Naive B cell (primary cell): Measurements from ENCODE around the gene ESPN. TPM values are rescaled to one million over a fixed set of nuclear protein-coding genes. Genes with fewer than 3 reads are reported as not detected.
"Not testable (repeated sequence)": the region's sequence is repeated elsewhere in the genome, so short reads cannot be mapped to it uniquely, and the experiment has no call there.

Experiments used
- ATAC-seq, 2 donors: fragments of 150-1000 bp; cut with Tn5 transposase; 2 replicates each; pipeline ENCODE4 v1.10.0; 2021; ENCODE audit warnings: low read depth in 2 of 2, mild to moderate bottlenecking in 2 of 2, moderate library complexity in 2 of 2
- DNase-seq: peaks from one replicate; pipeline ENCODE4 v3.0.0; 2022
- H3K27ac Mint-ChIP-seq, 6 donors: one replicate each; pipeline ENCODE4 v1.8.0; 2020 to 2022; ENCODE audit warnings: mild to moderate bottlenecking in 6 of 6, mixed read lengths in 6 of 6, moderate library complexity in 5 of 6, inconsistent platforms in 2 of 6
- H3K27me3 Mint-ChIP-seq, 3 donors: one replicate each; pipeline ENCODE4 v1.8.0; 2021 to 2022; ENCODE audit warnings: mixed read lengths in 3 of 3, mild to moderate bottlenecking in 1 of 3
- H3K36me3 Mint-ChIP-seq, 2 donors: one replicate each; pipeline ENCODE4 v1.8.0; 2020 to 2022; ENCODE audit warnings: mixed read lengths in 2 of 2, inconsistent platforms in 1 of 2, mild to moderate bottlenecking in 1 of 2
- H3K4me1 Mint-ChIP-seq, 3 donors: one replicate each; pipeline ENCODE4 v1.8.0; 2020 to 2022; ENCODE audit warnings: mixed read lengths in 3 of 3, inconsistent platforms in 1 of 3, mild to moderate bottlenecking in 1 of 3, moderate library complexity in 1 of 3
- H3K4me3 Mint-ChIP-seq, 8 donors: one replicate each; pipeline ENCODE4 v1.8.0; 2020 to 2022; ENCODE audit warnings: mild to moderate bottlenecking in 8 of 8, mixed read lengths in 8 of 8, moderate library complexity in 8 of 8, inconsistent platforms in 2 of 8
- H3K9me3 Mint-ChIP-seq, 7 donors: one replicate each; pipeline ENCODE4 v1.8.0; 2020 to 2022; ENCODE audit warnings: mixed read lengths in 7 of 7, mild to moderate bottlenecking in 5 of 7, inconsistent platforms in 2 of 7, moderate library complexity in 1 of 7
- polyA plus RNA-seq, 6 donors: library from polyadenylated mRNA; unstranded; fragments of 300-500 nt; fragmentation: Illumina TruSeq; gene quantifications; one replicate each; pipeline ENCODE4 v1.2.3, GENCODE V29; 2021; ENCODE audit warnings: low read depth in 6 of 6

The ESPN gene
- polyA plus RNA-seq, 6 donors from 2014 or later: not detected

- H3K9me3 Mint-ChIP-seq, H3K36me3 Mint-ChIP-seq, ATAC-seq, DNase-seq: not testable (repeated sequence)
- H3K27ac Mint-ChIP-seq: peak overlapping the region in 2 of 6 donors; percentile 33 to 64
- H3K4me3 Mint-ChIP-seq: peak overlapping the region; percentile 53 to 92 (median 82)
- H3K27me3 Mint-ChIP-seq: peaks cover 6 to 25% (median 9%) of the 10 kb centered on the region in 3 donors
- H3K4me1 Mint-ChIP-seq: peaks cover 7 to 21% (median 14%) of the 10 kb centered on the region in 3 donors
Observed at GRCh38 chr1:6395130-6395529, 29.4 kb upstream of the ESPN start.

- peaks cover 5 to 22% (median 9%) of the 10 kb centered on the region in 3 donors for H3K27me3 Mint-ChIP-seq
- DNase-seq, H3K36me3 Mint-ChIP-seq, ATAC-seq, H3K4me3 Mint-ChIP-seq, H3K9me3 Mint-ChIP-seq, H3K27ac Mint-ChIP-seq: not testable (repeated sequence)
- peaks cover 7 to 21% (median 14%) of the 10 kb centered on the region in 3 donors for H3K4me1 Mint-ChIP-seq
Observed at GRCh38 chr1:6395781-6396244, 28.8 kb upstream of the ESPN start.

GRCh38 chr1:6396998-6397397 is 27.6 kb upstream of the ESPN start:
- Mint-ChIP-seq H3K4me1 (peaks cover 7 to 21% (median 14%) of the 10 kb centered on the region in 3 donors), H3K36me3 (peaks cover 0 to 5% of the 10 kb centered on the region in 2 donors), H3K4me3 (peak overlapping the region in 1 of 8 donors; percentile 72), H3K9me3 (no peaks in the 10 kb centered on the region), H3K27me3 (peaks cover 9 to 26% (median 9%) of the 10 kb centered on the region in 3 donors), H3K27ac (peak overlapping the region in 2 of 6 donors; percentile 57 to 85)
- ATAC-seq (no peak), DNase-seq (no peak)

- Mint-ChIP-seq H3K27me3 (peaks cover 7 to 23% (median 9%) of the 10 kb centered on the region in 3 donors), H3K36me3 (peaks cover 0 to 5% of the 10 kb centered on the region in 2 donors), H3K4me3 (no peak overlapping the region), H3K9me3 (no peaks in the 10 kb centered on the region), H3K4me1 (peaks cover 7 to 15% (median 8%) of the 10 kb centered on the region in 3 donors), H3K27ac (peak overlapping the region in 1 of 6 donors; percentile 52)
- ATAC-seq (no peak), DNase-seq (no peak)
Observed at GRCh38 chr1:6397844-6398441, 26.6 kb upstream of the ESPN start.

- no peak for ATAC-seq
- Mint-ChIP-seq H3K27ac (no peak overlapping the region), H3K27me3 (peaks cover 8 to 23% (median 9%) of the 10 kb centered on the region in 3 donors), H3K4me1 (peaks cover under 1 to 8% (median 1%) of the 10 kb centered on the region in 3 donors), H3K9me3 (no peaks in the 10 kb centered on the region), H3K36me3 (peaks cover 0 to 5% of the 10 kb centered on the region in 2 donors), H3K4me3 (no peak overlapping the region)
- DNase-seq: no peak
Observed at GRCh38 chr1:6399294-6399693, 25.3 kb upstream of the ESPN start.

GRCh38 chr1:6401673-6402072 is 22.9 kb upstream of the ESPN start:
- no peaks in the 10 kb centered on the region for H3K9me3 Mint-ChIP-seq
- peaks cover 8 to 37% (median 9%) of the 10 kb centered on the region in 3 donors for H3K27me3 Mint-ChIP-seq
- DNase-seq: no peak
- H3K4me1 Mint-ChIP-seq: no peaks in the 10 kb centered on the region
- ATAC-seq: no peak
- no peak overlapping the region for H3K27ac Mint-ChIP-seq
- peaks cover 0 to 5% of the 10 kb centered on the region in 2 donors for H3K36me3 Mint-ChIP-seq
- peak overlapping the region in 1 of 8 donors; percentile 33 for H3K4me3 Mint-ChIP-seq

- Mint-ChIP-seq H3K27me3 (peaks cover 6 to 50% (median 14%) of the 10 kb centered on the region in 3 donors), H3K4me1 (no peaks in the 10 kb centered on the region), H3K4me3 (no peak overlapping the region), H3K27ac (no peak overlapping the region), H3K9me3 (no peaks in the 10 kb centered on the region), H3K36me3 (no peaks in the 10 kb centered on the region)
- DNase-seq (no peak), ATAC-seq (no peak)
Observed at GRCh38 chr1:6408023-6408422, 16.6 kb upstream of the ESPN start.

GRCh38 chr1:6409053-6409452 is 15.5 kb upstream of the ESPN start:
- H3K27ac Mint-ChIP-seq: no peak overlapping the region
- no peaks in the 10 kb centered on the region for H3K4me1 Mint-ChIP-seq
- no peak overlapping the region for H3K4me3 Mint-ChIP-seq
- H3K27me3 Mint-ChIP-seq: peaks cover 8 to 59% (median 22%) of the 10 kb centered on the region in 3 donors
- DNase-seq (no peak), ATAC-seq (no peak)
- H3K9me3 Mint-ChIP-seq: no peaks in the 10 kb centered on the region
- no peaks in the 10 kb centered on the region for H3K36me3 Mint-ChIP-seq

- ATAC-seq: no peak
- DNase-seq: no peak
- Mint-ChIP-seq H3K4me3 (no peak overlapping the region), H3K27ac (no peak overlapping the region), H3K36me3 (no peaks in the 10 kb centered on the region), H3K9me3 (no peaks in the 10 kb centered on the region), H3K27me3 (peaks cover 14 to 64% (median 28%) of the 10 kb centered on the region in 3 donors), H3K4me1 (peaks cover 3 to 5% (median 5%) of the 10 kb centered on the region in 3 donors)
Observed at GRCh38 chr1:6409733-6410132, 14.8 kb upstream of the ESPN start.

GRCh38 chr1:6410248-6410893 is 14.2 kb upstream of the ESPN start:
- H3K4me1 Mint-ChIP-seq: peaks cover 3 to 5% (median 5%) of the 10 kb centered on the region in 3 donors
- no peaks in the 10 kb centered on the region for H3K9me3 Mint-ChIP-seq
- no peak overlapping the region for H3K4me3 Mint-ChIP-seq
- H3K27me3 Mint-ChIP-seq: peaks cover 17 to 61% (median 35%) of the 10 kb centered on the region in 3 donors
- DNase-seq (no peak), ATAC-seq (no peak)
- H3K27ac Mint-ChIP-seq: no peak overlapping the region
- no peaks in the 10 kb centered on the region for H3K36me3 Mint-ChIP-seq

GRCh38 chr1:6412896-6413295 is 11.7 kb upstream of the ESPN start:
- no peak overlapping the region for H3K4me3 Mint-ChIP-seq
- ATAC-seq (no peak), DNase-seq (no peak)
- peaks cover 3 to 5% (median 5%) of the 10 kb centered on the region in 3 donors for H3K4me1 Mint-ChIP-seq
- H3K36me3 Mint-ChIP-seq: no peaks in the 10 kb centered on the region
- peaks cover 42 to 71% (median 50%) of the 10 kb centered on the region in 3 donors for H3K27me3 Mint-ChIP-seq
- no peak overlapping the region for H3K27ac Mint-ChIP-seq
- peaks cover 0 to 1% (median 0%) of the 10 kb centered on the region in 7 donors for H3K9me3 Mint-ChIP-seq

- H3K9me3 Mint-ChIP-seq: peaks cover 0 to 1% (median 0%) of the 10 kb centered on the region in 7 donors
- peaks cover 3 to 5% (median 5%) of the 10 kb centered on the region in 3 donors for H3K4me1 Mint-ChIP-seq
- ATAC-seq (peak in 1 of 2 donors; percentile 28), DNase-seq (no peak)
- peaks cover 46 to 71% (median 47%) of the 10 kb centered on the region in 3 donors for H3K27me3 Mint-ChIP-seq
- peak overlapping the region in 1 of 6 donors; percentile 67 for H3K27ac Mint-ChIP-seq
- peak overlapping the region in 2 of 8 donors; percentile 9 to 40 for H3K4me3 Mint-ChIP-seq
- no peaks in the 10 kb centered on the region for H3K36me3 Mint-ChIP-seq
Observed at GRCh38 chr1:6414443-6414844, 10.1 kb upstream of the ESPN start.

GRCh38 chr1:6414881-6415626 is 9.5 kb upstream of the ESPN start:
- peaks cover 47 to 73% (median 50%) of the 10 kb centered on the region in 3 donors for H3K27me3 Mint-ChIP-seq
- peaks cover 4 to 8% (median 6%) of the 10 kb centered on the region in 3 donors for H3K4me1 Mint-ChIP-seq
- peaks cover 0 to 1% (median 0%) of the 10 kb centered on the region in 7 donors for H3K9me3 Mint-ChIP-seq
- DNase-seq (no peak), ATAC-seq (no peak)
- no peak overlapping the region for H3K27ac Mint-ChIP-seq
- no peaks in the 10 kb centered on the region for H3K36me3 Mint-ChIP-seq
- peak overlapping the region in 1 of 8 donors; percentile 41 for H3K4me3 Mint-ChIP-seq
